Measurements from ENCODE around the gene RPL5. TPM values are rescaled to one million over a fixed set of nuclear protein-coding genes. Genes with fewer than 3 reads are reported as not detected.
A peak's percentile ranks its signal among the peaks of the same experiment; 100 is the strongest.

The RPL5 gene
- total RNA-seq, 1 experiment from 2014 or later: 1,430 TPM

DNA sequence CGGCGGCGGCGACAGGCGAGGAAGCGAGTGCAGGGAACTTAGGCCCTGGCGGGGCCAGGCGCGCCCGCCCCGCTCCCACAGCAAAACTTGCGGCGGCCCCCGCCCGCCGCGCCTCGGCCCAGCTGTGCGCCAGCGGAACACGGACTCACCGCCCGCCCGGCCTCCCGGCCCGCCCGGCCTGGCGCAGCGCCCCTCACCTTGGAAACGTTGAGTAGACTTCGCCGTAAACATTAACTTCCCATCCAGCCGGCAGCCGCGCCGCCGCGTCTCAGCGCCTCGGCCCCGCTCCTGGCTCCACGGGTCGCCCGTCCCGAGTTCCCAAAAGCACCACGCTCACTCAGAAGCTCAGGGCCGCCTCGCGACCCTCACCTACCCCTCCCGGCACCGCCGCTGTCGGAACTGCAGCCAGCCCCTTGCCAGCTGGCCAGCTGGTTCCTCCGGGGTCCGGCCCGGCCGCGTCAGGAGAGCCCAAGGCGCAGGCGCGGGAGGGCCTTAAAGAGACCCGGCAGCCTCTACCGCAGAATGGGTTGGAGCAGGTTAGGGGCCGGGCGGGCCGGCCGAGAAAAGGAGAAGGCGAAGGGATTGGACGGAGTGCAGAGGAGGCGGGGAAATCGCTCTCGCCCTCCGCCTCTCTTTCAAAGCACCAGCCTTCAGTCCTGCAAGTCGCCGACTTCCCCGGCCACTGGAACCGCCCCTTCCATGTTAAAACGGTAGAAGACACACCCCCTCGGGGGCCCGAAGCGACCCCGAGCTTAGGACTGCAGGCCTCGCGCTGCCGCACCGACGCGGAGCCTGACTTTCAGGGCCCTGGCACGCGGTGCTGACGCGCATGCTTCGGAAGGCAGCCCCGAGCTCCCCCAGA is 47.0 kb upstream of the RPL5 start, which contains the start of gene EVI5 (continued):
- TF ChIP-seq, protein P1, sequence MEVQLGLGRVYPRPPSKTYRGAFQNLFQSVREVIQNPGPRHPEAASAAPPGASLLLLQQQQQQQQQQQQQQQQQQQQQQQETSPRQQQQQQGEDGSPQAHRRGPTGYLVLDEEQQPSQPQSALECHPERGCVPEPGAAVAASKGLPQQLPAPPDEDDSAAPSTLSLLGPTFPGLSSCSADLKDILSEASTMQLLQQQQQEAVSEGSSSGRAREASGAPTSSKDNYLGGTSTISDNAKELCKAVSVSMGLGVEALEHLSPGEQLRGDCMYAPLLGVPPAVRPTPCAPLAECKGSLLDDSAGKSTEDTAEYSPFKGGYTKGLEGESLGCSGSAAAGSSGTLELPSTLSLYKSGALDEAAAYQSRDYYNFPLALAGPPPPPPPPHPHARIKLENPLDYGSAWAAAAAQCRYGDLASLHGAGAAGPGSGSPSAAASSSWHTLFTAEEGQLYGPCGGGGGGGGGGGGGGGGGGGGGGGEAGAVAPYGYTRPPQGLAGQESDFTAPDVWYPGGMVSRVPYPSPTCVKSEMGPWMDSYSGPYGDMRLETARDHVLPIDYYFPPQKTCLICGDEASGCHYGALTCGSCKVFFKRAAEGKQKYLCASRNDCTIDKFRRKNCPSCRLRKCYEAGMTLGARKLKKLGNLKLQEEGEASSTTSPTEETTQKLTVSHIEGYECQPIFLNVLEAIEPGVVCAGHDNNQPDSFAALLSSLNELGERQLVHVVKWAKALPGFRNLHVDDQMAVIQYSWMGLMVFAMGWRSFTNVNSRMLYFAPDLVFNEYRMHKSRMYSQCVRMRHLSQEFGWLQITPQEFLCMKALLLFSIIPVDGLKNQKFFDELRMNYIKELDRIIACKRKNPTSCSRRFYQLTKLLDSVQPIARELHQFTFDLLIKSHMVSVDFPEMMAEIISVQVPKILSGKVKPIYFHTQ (CRISPR knock-in tag; IDR thresholded peaks at IDR 0.05): no peak
- peak; percentile 98 for TF ChIP-seq RELA (CRISPR knock-in tag; IDR thresholded peaks at IDR 0.05; ENCODE audit: borderline replicate concordance)
- TF ChIP-seq ZNF219 (CRISPR knock-in tag; IDR thresholded peaks at IDR 0.05; ENCODE audit: borderline replicate concordance): peak; percentile 98; the same call in 1 of the 2 replicates
- TF ChIP-seq, protein P2, sequence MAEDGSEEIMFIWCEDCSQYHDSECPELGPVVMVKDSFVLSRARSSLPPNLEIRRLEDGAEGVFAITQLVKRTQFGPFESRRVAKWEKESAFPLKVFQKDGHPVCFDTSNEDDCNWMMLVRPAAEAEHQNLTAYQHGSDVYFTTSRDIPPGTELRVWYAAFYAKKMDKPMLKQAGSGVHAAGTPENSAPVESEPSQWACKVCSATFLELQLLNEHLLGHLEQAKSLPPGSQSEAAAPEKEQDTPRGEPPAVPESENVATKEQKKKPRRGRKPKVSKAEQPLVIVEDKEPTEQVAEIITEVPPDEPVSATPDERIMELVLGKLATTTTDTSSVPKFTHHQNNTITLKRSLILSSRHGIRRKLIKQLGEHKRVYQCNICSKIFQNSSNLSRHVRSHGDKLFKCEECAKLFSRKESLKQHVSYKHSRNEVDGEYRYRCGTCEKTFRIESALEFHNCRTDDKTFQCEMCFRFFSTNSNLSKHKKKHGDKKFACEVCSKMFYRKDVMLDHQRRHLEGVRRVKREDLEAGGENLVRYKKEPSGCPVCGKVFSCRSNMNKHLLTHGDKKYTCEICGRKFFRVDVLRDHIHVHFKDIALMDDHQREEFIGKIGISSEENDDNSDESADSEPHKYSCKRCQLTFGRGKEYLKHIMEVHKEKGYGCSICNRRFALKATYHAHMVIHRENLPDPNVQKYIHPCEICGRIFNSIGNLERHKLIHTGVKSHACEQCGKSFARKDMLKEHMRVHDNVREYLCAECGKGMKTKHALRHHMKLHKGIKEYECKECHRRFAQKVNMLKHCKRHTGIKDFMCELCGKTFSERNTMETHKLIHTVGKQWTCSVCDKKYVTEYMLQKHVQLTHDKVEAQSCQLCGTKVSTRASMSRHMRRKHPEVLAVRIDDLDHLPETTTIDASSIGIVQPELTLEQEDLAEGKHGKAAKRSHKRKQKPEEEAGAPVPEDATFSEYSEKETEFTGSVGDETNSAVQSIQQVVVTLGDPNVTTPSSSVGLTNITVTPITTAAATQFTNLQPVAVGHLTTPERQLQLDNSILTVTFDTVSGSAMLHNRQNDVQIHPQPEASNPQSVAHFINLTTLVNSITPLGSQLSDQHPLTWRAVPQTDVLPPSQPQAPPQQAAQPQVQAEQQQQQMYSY (CRISPR knock-in tag; IDR thresholded peaks at IDR 0.05): peak; percentile 77
- peak; percentile 87 for TF ChIP-seq GABPB1 (CRISPR knock-in tag; IDR thresholded peaks at IDR 0.05)
- TF ChIP-seq SMAD3 (CRISPR knock-in tag; IDR thresholded peaks at IDR 0.05; ENCODE audit: borderline replicate concordance): peak; percentile 99
- TF ChIP-seq, protein P3, sequence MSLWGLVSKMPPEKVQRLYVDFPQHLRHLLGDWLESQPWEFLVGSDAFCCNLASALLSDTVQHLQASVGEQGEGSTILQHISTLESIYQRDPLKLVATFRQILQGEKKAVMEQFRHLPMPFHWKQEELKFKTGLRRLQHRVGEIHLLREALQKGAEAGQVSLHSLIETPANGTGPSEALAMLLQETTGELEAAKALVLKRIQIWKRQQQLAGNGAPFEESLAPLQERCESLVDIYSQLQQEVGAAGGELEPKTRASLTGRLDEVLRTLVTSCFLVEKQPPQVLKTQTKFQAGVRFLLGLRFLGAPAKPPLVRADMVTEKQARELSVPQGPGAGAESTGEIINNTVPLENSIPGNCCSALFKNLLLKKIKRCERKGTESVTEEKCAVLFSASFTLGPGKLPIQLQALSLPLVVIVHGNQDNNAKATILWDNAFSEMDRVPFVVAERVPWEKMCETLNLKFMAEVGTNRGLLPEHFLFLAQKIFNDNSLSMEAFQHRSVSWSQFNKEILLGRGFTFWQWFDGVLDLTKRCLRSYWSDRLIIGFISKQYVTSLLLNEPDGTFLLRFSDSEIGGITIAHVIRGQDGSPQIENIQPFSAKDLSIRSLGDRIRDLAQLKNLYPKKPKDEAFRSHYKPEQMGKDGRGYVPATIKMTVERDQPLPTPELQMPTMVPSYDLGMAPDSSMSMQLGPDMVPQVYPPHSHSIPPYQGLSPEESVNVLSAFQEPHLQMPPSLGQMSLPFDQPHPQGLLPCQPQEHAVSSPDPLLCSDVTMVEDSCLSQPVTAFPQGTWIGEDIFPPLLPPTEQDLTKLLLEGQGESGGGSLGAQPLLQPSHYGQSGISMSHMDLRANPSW (CRISPR knock-in tag; conservative IDR thresholded peaks at IDR 0.05; ENCODE audit: low read depth): no peak
- TF ChIP-seq, protein P4, sequence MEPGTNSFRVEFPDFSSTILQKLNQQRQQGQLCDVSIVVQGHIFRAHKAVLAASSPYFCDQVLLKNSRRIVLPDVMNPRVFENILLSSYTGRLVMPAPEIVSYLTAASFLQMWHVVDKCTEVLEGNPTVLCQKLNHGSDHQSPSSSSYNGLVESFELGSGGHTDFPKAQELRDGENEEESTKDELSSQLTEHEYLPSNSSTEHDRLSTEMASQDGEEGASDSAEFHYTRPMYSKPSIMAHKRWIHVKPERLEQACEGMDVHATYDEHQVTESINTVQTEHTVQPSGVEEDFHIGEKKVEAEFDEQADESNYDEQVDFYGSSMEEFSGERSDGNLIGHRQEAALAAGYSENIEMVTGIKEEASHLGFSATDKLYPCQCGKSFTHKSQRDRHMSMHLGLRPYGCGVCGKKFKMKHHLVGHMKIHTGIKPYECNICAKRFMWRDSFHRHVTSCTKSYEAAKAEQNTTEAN (CRISPR knock-in tag; IDR thresholded peaks at IDR 0.05): peak; percentile 99
- no peak; the same call in none of the 2 replicates for TF ChIP-seq ZNF138 (CRISPR knock-in tag; conservative IDR thresholded peaks at IDR 0.05)
- TF ChIP-seq PRRX2 (CRISPR knock-in tag; IDR thresholded peaks at IDR 0.05): no peak
- peak; percentile 100 for TF ChIP-seq TEAD1 (CRISPR knock-in tag; IDR thresholded peaks at IDR 0.05)
- TF ChIP-seq ZNF671 (CRISPR knock-in tag; IDR thresholded peaks at IDR 0.05): no peak
- TF ChIP-seq, protein P5, sequence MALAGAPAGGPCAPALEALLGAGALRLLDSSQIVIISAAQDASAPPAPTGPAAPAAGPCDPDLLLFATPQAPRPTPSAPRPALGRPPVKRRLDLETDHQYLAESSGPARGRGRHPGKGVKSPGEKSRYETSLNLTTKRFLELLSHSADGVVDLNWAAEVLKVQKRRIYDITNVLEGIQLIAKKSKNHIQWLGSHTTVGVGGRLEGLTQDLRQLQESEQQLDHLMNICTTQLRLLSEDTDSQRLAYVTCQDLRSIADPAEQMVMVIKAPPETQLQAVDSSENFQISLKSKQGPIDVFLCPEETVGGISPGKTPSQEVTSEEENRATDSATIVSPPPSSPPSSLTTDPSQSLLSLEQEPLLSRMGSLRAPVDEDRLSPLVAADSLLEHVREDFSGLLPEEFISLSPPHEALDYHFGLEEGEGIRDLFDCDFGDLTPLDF (CRISPR knock-in tag; IDR thresholded peaks at IDR 0.05): peak; percentile 99
- peak; percentile 97 for TF ChIP-seq FOXJ3 (CRISPR knock-in tag; IDR thresholded peaks at IDR 0.05; ENCODE audit: borderline replicate concordance)
- TF ChIP-seq, protein P6, sequence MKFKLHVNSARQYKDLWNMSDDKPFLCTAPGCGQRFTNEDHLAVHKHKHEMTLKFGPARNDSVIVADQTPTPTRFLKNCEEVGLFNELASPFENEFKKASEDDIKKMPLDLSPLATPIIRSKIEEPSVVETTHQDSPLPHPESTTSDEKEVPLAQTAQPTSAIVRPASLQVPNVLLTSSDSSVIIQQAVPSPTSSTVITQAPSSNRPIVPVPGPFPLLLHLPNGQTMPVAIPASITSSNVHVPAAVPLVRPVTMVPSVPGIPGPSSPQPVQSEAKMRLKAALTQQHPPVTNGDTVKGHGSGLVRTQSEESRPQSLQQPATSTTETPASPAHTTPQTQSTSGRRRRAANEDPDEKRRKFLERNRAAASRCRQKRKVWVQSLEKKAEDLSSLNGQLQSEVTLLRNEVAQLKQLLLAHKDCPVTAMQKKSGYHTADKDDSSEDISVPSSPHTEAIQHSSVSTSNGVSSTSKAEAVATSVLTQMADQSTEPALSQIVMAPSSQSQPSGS (CRISPR knock-in tag; IDR thresholded peaks at IDR 0.05; ENCODE audit: borderline replicate concordance, low read depth): peak; percentile 98
- TF ChIP-seq JUN (CRISPR knock-in tag; IDR thresholded peaks at IDR 0.05): peak; percentile 98
- TF ChIP-seq, protein P7, sequence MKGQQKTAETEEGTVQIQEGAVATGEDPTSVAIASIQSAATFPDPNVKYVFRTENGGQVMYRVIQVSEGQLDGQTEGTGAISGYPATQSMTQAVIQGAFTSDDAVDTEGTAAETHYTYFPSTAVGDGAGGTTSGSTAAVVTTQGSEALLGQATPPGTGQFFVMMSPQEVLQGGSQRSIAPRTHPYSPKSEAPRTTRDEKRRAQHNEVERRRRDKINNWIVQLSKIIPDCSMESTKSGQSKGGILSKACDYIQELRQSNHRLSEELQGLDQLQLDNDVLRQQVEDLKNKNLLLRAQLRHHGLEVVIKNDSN (CRISPR knock-in tag; IDR thresholded peaks at IDR 0.05): peak; percentile 90
- TF ChIP-seq ZNF232 (CRISPR knock-in tag; IDR thresholded peaks at IDR 0.05): peak; percentile 99
- TF ChIP-seq, protein P8, sequence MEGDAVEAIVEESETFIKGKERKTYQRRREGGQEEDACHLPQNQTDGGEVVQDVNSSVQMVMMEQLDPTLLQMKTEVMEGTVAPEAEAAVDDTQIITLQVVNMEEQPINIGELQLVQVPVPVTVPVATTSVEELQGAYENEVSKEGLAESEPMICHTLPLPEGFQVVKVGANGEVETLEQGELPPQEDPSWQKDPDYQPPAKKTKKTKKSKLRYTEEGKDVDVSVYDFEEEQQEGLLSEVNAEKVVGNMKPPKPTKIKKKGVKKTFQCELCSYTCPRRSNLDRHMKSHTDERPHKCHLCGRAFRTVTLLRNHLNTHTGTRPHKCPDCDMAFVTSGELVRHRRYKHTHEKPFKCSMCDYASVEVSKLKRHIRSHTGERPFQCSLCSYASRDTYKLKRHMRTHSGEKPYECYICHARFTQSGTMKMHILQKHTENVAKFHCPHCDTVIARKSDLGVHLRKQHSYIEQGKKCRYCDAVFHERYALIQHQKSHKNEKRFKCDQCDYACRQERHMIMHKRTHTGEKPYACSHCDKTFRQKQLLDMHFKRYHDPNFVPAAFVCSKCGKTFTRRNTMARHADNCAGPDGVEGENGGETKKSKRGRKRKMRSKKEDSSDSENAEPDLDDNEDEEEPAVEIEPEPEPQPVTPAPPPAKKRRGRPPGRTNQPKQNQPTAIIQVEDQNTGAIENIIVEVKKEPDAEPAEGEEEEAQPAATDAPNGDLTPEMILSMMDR (IDR thresholded peaks at IDR 0.05): no peak
- peak; percentile 97 for TF ChIP-seq TCF7 (CRISPR knock-in tag; IDR thresholded peaks at IDR 0.05; ENCODE audit: low read depth)
- peak; percentile 92 for TF ChIP-seq SP1 (CRISPR knock-in tag; conservative IDR thresholded peaks at IDR 0.05)
- TF ChIP-seq NFE2L1 (CRISPR knock-in tag; IDR thresholded peaks at IDR 0.05): peak; percentile 99

Measured in WTC11 (cell line).